OCI-M2 (cell line): ENCODE data around the gene HBEGF.

Experiments used
- DNase-seq: peaks from one replicate; lab custom pipeline; 2025; ENCODE audit not compliant: unreplicated experiment; lab: John Stamatoyannopoulos, UW

The HBEGF gene

DNA sequence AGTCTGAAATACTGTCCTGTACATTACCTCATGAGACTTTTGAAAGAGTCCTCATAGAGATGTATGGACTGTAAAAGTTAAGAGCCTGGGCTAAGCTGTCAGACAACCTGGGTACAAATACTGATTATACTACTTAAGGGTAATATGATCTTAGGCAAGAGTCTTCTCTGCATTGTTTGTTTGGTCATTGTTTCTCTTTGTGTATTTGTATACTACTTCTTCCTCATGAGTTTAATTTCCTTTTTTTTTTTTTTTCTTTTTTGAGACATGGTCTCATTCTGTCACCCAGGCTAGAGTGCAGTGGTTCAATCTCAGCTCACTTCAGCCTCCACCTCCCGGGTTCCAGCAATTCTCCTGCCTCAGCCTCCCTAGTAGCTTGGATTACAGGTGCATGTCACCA, 40.9 kb downstream of the HBEGF start:
- no peak for DNase-seq

DNA sequence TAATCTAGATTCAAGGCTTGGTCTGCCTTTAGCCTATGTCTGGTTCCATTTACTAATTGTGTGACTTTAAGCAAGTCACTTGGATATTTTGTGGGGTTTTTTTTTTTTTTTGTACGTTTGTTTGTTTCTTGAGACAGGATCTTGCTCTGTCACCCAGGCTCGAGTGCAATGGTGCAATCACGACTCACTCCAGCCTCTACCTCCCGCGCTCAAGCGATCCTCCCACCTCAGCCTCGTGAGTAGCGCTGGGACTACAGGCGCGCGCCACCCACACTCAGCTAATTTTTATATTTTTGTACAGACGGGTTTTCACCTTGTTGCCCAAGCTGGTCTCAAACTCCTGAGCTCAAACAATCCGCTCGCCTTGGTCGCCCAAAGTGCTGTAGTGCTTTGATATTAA, 42.4 kb downstream of the HBEGF start:
- no peak for DNase-seq

GRCh38 chr5:140302786-140303639, 43.4 kb downstream of the HBEGF start, which contains the start of gene PFDN1:
TSS of gene PFDN1 (minus strand) at chr5:140303101. CDS start at chr5:140303073, 28 bp downstream.
- DNase-seq: peak; percentile 74

DNA sequence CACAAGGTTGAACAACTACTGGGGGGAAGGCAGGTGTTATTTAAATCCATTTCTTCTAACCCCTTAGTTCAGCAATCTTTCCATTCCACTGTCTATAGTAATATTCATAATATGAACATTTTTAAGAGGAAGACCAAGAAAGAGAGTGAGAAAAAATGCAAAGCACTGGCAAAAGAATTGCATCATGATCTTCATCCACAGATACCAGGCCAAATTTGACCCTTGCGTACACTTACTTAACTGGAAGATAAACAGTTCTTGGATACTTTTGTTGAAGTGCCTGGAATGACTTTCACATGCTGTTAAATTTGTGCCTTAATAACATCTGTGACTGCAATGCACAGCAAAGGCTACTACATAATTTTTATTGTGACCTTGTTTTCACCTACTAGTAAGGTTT, 45.3 kb downstream of the HBEGF start:
- no peak for DNase-seq

GRCh38 chr5:140299056-140299455, 47.3 kb downstream of the HBEGF start:
- DNase-seq: no peak

- no peak for DNase-seq
Observed at GRCh38 chr5:140298183-140298601, 48.2 kb downstream of the HBEGF start.

GRCh38 chr5:140297283-140297682, 49.1 kb downstream of the HBEGF start:
- DNase-seq: no peak

DNA sequence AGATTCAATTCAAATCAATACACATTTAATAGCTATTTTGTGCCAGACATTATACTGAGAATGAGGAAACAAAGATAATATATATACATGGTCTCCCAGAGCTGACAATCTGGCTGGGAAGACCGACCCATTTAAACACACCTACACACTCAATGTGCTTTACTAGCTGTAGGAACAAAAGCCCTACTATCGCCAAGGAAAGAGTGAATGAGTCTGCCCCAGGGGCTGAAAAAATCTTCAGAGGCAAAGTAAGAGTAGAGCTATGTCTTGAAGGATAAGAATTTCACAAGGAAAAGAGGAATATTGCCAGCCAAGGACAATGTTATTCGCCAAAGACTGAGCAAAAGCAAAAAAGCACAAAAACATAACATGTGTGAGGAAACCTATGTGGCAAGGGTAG, 50.1 kb downstream of the HBEGF start:
- DNase-seq: no peak

DNA sequence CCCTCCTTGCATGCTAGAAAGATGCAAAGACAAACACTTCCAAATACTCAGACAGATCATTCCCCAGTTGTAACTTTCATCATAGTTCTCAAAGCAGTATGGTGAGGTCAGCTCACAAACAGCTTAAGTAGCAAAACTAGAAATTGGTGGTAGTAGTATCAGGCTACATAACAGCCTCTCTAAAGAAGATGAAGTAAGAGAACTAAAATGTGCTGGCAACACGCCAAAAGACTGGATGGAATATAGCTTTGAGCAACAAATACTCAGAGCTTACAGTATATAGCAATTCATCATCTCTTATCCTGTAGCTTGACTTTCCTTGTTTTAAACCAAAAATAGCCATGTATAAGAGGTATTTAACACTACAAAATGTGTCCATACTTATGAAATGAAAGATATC, 51.0 kb downstream of the HBEGF start:
- DNase-seq: no peak

GRCh38 chr5:140294753-140295152, 51.6 kb downstream of the HBEGF start:
- DNase-seq: no peak

DNA sequence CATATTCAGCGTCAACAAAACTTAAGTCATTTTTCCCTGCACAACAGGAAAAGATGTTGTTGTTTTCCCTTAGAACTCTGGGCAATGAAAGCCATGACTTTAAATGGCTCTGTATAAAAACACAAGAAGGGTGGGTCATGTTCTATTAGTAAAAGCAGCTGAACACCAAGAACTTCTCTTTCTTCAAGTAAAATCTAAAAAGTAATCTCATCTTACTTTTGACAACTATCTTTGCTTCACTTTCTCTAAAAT, 52.6 kb downstream of the HBEGF start:
- no peak for DNase-seq

- no peak for DNase-seq
Observed at GRCh38 chr5:140293091-140293848, 53.1 kb downstream of the HBEGF start.

DNA sequence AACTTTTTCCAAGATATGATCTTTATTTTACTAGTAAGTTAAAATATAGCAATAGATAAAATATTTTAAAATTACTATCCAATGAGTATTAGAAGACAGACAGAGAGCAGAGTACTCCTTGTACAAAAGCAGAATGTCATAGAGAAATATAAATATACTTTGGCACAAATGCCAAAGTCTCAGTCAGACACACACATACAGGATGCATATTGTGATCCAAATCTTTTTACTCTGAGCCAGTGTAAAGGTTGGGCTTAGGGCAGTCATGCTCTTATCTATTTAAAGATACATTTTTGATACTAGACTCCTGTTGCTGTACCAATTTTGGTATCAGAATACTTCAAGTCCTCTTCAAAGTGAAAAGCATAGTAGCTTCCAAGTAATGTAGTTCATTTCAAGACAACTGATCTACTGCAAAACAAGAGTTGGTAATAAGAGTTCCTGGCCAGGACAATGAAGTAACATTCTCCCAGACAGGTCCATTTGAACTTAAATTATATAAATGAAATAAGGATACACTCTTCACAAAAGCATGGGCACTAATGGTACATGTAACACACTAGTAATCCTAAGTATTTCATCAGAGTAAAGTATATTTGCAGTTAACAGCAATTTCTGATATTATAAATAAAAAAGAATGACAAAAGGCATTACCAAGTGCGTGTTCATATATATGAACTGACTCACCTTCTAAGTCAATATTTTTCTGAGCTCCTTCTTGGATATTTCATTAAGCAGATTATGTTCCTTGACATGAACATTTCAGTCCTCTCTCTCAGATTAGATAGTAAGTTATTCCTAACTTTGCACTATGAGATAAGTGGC, 54.0 kb downstream of the HBEGF start:
- no peak for DNase-seq

DNA sequence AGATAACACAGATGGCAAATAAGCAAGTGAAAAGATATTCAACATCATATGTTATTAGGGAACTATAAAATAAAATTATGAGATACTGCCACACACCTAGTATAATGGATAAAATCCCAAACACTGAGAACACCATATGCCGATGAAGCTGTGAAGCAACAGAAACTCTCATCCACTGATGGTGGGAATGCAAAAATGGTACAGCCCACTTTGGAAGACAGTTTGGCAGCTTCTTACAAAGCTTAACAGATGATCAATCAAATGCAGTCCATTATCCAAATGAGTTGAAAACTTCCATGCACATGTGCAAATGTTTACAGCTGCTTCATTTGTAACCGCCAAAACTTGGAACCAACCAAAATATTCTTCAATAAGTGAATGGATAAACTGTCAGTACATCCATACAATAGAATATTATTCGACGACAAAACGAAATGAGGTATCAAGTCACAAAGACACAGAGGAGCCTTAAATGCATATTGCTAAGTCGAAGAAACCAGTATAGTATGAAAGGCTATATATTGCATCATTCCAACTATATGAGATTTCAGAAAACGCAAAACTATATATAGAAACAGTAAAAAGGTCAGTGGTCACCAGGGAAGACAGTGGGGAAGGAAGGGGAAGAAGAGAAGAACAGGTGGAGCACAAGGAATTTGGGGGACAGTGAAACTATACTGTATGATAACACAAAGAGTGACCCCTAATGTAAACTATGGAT, 58.4 kb downstream of the HBEGF start:
- DNase-seq: no peak

GRCh38 chr5:140286424-140286823, 60.0 kb downstream of the HBEGF start:
- no peak for DNase-seq

- DNase-seq: no peak
Observed at GRCh38 chr5:140284013-140284412, 62.4 kb downstream of the HBEGF start.
